Upper lobe of right lung (tissue), 1 donor: ENCODE measurements around the gene ACACB. TPM values are rescaled to one million over a fixed set of nuclear protein-coding genes. Genes with fewer than 3 reads are reported as not detected.

ENCODE experiments used
- ATAC-seq: fragments of 200-7000 bp; cut with Tn5 transposase; one replicate; pipeline ENCODE4 v1.9.1; 2020; ENCODE audit warnings: mild to moderate bottlenecking, moderate library complexity
- DNase-seq: peaks from one replicate; pipeline ENCODE4 v3.0.0-alpha.2; 2020
- H3K27ac ChIP-seq: fragments of 200-600 bp; one replicate; pipeline ENCODE4 v1.8.0; 2022
- H3K27me3 ChIP-seq: fragments of 200-600 bp; one replicate; pipeline ENCODE4 v1.8.0; 2022; ENCODE audit warnings: mild to moderate bottlenecking
- H3K36me3 ChIP-seq: fragments of 200-600 bp; one replicate; pipeline ENCODE4 v1.8.0; 2022
- H3K4me1 ChIP-seq: fragments of 200-600 bp; one replicate; pipeline ENCODE4 v1.8.0; 2022
- H3K4me3 ChIP-seq: fragments of 200-600 bp; one replicate; pipeline ENCODE4 v1.8.0; 2022; ENCODE audit warnings: mild to moderate bottlenecking
- H3K9me3 ChIP-seq: fragments of 200-600 bp; one replicate; pipeline ENCODE4 v1.8.0; 2022
- CTCF ChIP-seq: fragments of 200-600 bp; IDR thresholded peaks from one replicate; pipeline ENCODE4 v1.8.0; 2022; ENCODE audit warnings: antibody characterized with exemption
- intact Hi-C: fragments of 100-400 bp; cut with DNase I; formaldehyde crosslinking; loops from one replicate; pipeline ENCODE4 v1.11.0; 2022
- long read RNA-seq: library from polyadenylated mRNA; unstranded; transcript quantifications from one replicate; pipeline ENCODE4 v2.0.0, GENCODE V29; 2021
- total RNA-seq: library from RNA; stranded (reverse); fragmentation: NEBNext Ultra II Directional; extraction: Animal tissue kit (Norgen Biotek cat#: 25700); gene quantifications from one replicate; pipeline ENCODE4 v1.2.1, GENCODE V29; 2021
- donor health status: DM: no; HTN: yes; CAD: no; lungs with severe emphysema.

ACACB gene
- total RNA-seq, result 35.2 TPM
- long read RNA-seq, partial matches to known transcripts, result 6 of 17 reads
- long read RNA-seq, other reads (novel, unspliced or antisense), result 11 of 17 reads

GRCh38 chr12:109115758-109116610 lies at the start of gene ACACB:
ACACB (plus strand) TSS chr12:109116587; CDS start chr12:109139406, 22,819 bp downstream.
- Histone ChIP-seq H3K9me3 (no peaks in the 10 kb centered on the region), H3K4me3 (no peak within 1 kb of the TSS), H3K36me3 (no peaks in the 10 kb centered on the region), H3K27ac (peak within 1 kb of the TSS; percentile 75), H3K27me3 (no peaks in the 10 kb centered on the region), H3K4me1 (peaks cover 57% of the 10 kb centered on the region)
- no peak for TF ChIP-seq CTCF
- DNase-seq, result peak; percentile 83
- ATAC-seq, result peak; percentile 79
- intact Hi-C loops, result no loop called here

GRCh38 chr12:109069307-109070271 lies 46.8 kb upstream of the ACACB start:
- DNase-seq, result no peak

GRCh38 chr12:109074866-109075265 lies 41.5 kb upstream of the ACACB start:
- Histone ChIP-seq H3K27ac (no peak overlapping the region), H3K36me3 (peaks cover 60% of the 10 kb centered on the region), H3K9me3 (no peaks in the 10 kb centered on the region), H3K4me1 (no peaks in the 10 kb centered on the region), H3K4me3 (no peak overlapping the region), H3K27me3 (no peaks in the 10 kb centered on the region)
- intact Hi-C loops, result no loop called here
- ATAC-seq (no peak), DNase-seq (no peak)
- no peak for TF ChIP-seq CTCF

More at GRCh38 chr12:109069307-109070271, 46.8 kb upstream of the ACACB start:
- H3K9me3 ChIP-seq, result no peaks in the 10 kb centered on the region
- intact Hi-C loops, result no loop called here
- H3K36me3 ChIP-seq, result peaks cover 74% of the 10 kb centered on the region
- no peak for ATAC-seq
- no peaks in the 10 kb centered on the region for H3K4me1 ChIP-seq
- H3K27ac ChIP-seq, result no peak overlapping the region
- H3K27me3 ChIP-seq, result no peaks in the 10 kb centered on the region
- H3K4me3 ChIP-seq, result no peak overlapping the region
- TF ChIP-seq CTCF, result no peak

- TF ChIP-seq CTCF, result no peak
- intact Hi-C loops, result no loop called here
- ATAC-seq (no peak), DNase-seq (no peak)
- H3K27me3 ChIP-seq, result no peaks in the 10 kb centered on the region
- H3K36me3 ChIP-seq, result peaks cover 74% of the 10 kb centered on the region
- no peak overlapping the region for H3K4me3 ChIP-seq
- H3K9me3 ChIP-seq, result no peaks in the 10 kb centered on the region
- H3K4me1 ChIP-seq, result no peaks in the 10 kb centered on the region
- H3K27ac ChIP-seq, result no peak overlapping the region
Observed at GRCh38 chr12:109082751-109083150, 33.6 kb upstream of the ACACB start.

GRCh38 chr12:109084425-109084824 lies 32.0 kb upstream of the ACACB start:
- Histone ChIP-seq H3K36me3 (peaks cover 89% of the 10 kb centered on the region), H3K27ac (no peak overlapping the region), H3K27me3 (no peaks in the 10 kb centered on the region), H3K4me1 (no peaks in the 10 kb centered on the region), H3K9me3 (no peaks in the 10 kb centered on the region), H3K4me3 (no peak overlapping the region)
- intact Hi-C loops, result no loop called here
- DNase-seq (no peak), ATAC-seq (no peak)
- no peak for TF ChIP-seq CTCF
